ENCODE results near the gene RGPD8.
"Not testable (repeated sequence)": the region's sequence is repeated elsewhere in the genome, so short reads cannot be mapped to it uniquely, and the experiment has no call there.

The RGPD8 gene

GRCh38 chr2:112433480-112433879 lies at the start of gene RGPD8:
RGPD8 (minus strand) TSS chr2:112433645; CDS start chr2:112433453, 192 bp downstream.
- peak; percentile 88 for DNase-seq (ENCODE audit: low spot score)

GRCh38 chr2:112483042-112483473 lies 49.6 kb upstream of the RGPD8 start:
- DNase-seq (ENCODE audit: low spot score): no peak

- DNase-seq (ENCODE audit: low spot score): peak; percentile 69
Measured at GRCh38 chr2:112482309-112483041, 49.0 kb upstream of the RGPD8 start.

GRCh38 chr2:112481528-112482233 lies 48.2 kb upstream of the RGPD8 start, which contains the start of gene TTL:
TTL (plus strand) TSS chr2:112482156; CDS start chr2:112482345, 189 bp downstream.
- DNase-seq (ENCODE audit: low spot score): peak; percentile 84

- peak; percentile 86 for DNase-seq (ENCODE audit: low spot score)
Measured at GRCh38 chr2:112481050-112481527, 47.6 kb upstream of the RGPD8 start.

GRCh38 chr2:112480530-112481049 lies 47.1 kb upstream of the RGPD8 start:
- DNase-seq (ENCODE audit: low spot score): no peak

GRCh38 chr2:112476434-112476833 lies 43.0 kb upstream of the RGPD8 start:
- no peak for DNase-seq (ENCODE audit: low spot score)

- DNase-seq (ENCODE audit: low spot score): no peak
Measured at GRCh38 chr2:112474844-112475486, 41.5 kb upstream of the RGPD8 start.

GRCh38 chr2:112472547-112473263 lies 39.3 kb upstream of the RGPD8 start:
- DNase-seq (ENCODE audit: low spot score): no peak

GRCh38 chr2:112465382-112465781 lies 31.9 kb upstream of the RGPD8 start:
- DNase-seq (ENCODE audit: low spot score): no peak

GRCh38 chr2:112463256-112463655 lies 29.8 kb upstream of the RGPD8 start:
- DNase-seq (ENCODE audit: low spot score): no peak

GRCh38 chr2:112462178-112462577 lies 28.7 kb upstream of the RGPD8 start:
- DNase-seq (ENCODE audit: low spot score): no peak

- DNase-seq (ENCODE audit: low spot score): no peak
Measured at GRCh38 chr2:112459372-112459771, 25.9 kb upstream of the RGPD8 start.

GRCh38 chr2:112454586-112454985 lies 21.1 kb upstream of the RGPD8 start:
- DNase-seq (ENCODE audit: low spot score): no peak

- DNase-seq (ENCODE audit: low spot score): no peak
Measured at GRCh38 chr2:112451317-112451716, 17.9 kb upstream of the RGPD8 start.

- DNase-seq (ENCODE audit: low spot score): no peak
Measured at GRCh38 chr2:112449854-112450253, 16.4 kb upstream of the RGPD8 start.

- not testable (repeated sequence) for DNase-seq (ENCODE audit: low spot score)
Measured at GRCh38 chr2:112444256-112444655, 10.8 kb upstream of the RGPD8 start.

- DNase-seq (ENCODE audit: low spot score): not testable (repeated sequence)
Measured at GRCh38 chr2:112438603-112439261, 5.3 kb upstream of the RGPD8 start.

GRCh38 chr2:112437405-112437831 lies 4.0 kb upstream of the RGPD8 start:
- DNase-seq (ENCODE audit: low spot score): not testable (repeated sequence)

- not testable (repeated sequence) for DNase-seq (ENCODE audit: low spot score)
Measured at GRCh38 chr2:112436993-112437392, 3.5 kb upstream of the RGPD8 start.
